EL (cell line): Measurements from ENCODE around the gene RGL1.

ENCODE experiments used
- DNase-seq: peaks from one replicate; pipeline ENCODE4 v3.0.0-alpha.2; 2016

The RGL1 gene

DNA sequence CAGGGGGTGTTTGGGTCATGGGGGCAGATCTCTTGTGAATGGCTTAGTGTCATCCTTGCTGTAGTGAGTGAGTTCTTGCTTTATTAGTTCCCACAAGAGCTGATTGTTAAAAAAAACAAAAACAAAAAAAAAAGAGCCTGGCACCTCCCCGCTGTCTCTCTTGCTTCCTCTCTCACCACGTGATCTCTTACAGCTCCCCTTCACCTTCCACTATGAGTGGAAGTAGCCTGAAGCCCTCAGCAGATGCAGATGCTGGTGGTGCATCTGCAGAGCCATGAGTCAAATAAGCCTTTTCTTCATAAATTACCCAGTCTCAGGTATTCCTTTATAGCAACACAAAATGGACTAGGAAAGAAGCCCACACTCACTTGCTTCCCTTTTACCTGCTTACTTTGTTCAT is 17.2 kb upstream of the RGL1 start:
- DNase-seq, result no peak

DNA sequence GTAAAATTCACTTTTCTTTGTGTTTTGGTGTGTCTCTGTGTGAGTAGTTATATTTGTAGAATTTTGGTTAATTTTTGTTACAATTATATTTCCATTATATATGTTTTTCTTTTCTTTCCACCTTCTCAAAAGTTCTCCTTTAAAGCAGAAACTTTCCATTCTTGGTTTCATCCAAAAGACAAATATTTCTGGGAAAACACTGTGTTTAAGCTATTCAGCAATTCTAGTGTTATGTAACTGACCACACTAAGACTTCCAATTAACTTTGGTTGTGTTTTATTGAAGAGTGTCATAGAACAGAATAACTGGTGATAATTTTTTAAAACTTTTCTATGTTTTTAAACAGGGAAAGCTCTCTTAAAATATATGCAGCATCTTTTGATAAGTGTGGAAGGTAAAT is 13.6 kb upstream of the RGL1 start:
- no peak for DNase-seq

DNA sequence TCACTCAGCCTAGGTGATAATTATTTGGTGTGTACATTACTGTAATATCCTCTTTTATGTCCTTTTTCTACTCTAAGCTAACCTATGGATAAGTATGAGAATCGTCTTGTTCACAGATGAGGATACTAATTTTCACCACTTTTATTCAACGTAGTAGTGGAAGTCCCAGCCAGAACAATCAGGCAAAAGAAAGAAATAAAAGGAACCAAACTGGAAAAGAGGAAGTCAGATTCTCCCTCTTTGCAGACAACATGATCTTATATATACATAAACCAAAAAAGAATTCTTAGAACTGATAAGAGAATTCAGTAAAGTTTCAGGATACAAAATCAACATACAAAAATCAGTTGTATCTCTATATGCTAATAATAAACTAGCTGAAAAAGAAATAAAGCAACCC is 12.6 kb upstream of the RGL1 start:
- DNase-seq, result no peak

DNA sequence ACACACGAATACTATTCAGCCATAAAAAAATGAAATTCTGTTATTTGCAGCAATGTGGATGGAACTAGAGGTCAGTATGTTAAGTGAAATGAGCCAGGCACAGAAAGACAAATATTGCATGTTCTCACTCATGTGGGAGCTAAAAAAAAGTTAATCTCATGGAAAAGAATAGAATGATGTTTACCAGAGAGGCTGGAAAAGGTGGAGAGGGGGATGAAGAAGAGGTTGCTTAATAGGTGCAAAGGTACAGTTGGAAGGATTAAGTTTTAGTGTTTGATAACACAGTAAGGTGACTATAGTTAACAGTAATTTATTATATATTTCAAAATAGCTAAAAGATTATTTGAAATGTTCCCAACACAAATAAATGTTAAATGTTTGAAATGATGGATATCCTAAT is 10.8 kb upstream of the RGL1 start:
- DNase-seq, result no peak

DNA sequence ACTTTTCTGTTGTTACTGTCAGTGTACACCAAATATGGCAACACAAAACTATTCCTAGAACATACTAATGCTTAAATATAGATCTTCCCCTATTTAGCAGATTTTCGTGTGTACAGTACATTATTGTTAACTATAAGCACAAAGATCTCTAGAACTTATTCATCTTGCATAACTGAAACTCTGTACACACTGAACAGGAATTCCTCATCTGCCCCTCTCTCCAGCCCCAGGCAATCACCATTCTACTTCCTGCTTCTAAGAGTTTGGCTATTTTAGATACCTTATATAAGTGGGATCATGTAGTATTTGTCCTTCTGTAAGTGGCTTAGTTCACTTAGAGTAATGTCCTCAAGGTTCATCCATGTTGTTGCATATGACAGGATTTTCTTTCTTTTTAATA is 4.5 kb upstream of the RGL1 start:
- no peak for DNase-seq

DNA sequence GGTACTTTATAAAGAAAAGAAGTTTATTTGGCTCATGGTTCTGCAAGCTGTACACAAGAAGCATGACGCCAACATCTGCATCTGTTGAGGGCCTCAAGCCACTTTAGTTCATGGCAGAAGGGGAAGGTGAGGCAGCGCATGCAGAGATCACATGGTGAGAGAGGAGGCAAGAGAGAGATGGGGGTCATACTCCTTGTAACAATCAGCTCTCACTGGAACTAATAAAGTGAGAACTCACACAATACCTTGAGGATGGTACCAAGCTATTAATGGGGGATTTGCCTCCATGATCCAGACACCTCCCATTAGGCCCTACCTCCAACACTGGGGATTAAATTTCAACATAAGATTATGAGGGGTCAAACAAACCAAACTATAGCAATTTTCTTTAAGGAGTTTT is 3.3 kb upstream of the RGL1 start:
- DNase-seq, result no peak

DNA sequence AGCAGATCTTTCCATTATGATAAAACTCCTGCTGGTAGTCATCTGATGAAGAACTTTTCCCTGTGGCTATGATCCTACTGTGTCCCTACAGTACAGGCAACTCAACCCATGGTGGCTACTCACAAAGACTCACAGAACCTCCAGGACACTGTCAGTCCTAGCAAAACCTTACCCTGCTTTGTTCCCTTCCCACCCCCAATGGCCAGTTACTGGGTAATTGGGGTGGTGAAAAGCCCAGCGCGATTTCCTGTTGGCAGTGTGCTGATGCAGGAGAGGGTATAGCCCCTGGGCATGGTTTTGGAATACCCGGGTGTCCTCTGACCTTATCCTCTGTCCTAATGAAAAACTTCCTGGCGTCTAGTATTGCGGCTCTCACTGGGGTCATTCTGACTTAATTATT is 533 bp upstream of the RGL1 start:
- peak; percentile 21 for DNase-seq

DNA sequence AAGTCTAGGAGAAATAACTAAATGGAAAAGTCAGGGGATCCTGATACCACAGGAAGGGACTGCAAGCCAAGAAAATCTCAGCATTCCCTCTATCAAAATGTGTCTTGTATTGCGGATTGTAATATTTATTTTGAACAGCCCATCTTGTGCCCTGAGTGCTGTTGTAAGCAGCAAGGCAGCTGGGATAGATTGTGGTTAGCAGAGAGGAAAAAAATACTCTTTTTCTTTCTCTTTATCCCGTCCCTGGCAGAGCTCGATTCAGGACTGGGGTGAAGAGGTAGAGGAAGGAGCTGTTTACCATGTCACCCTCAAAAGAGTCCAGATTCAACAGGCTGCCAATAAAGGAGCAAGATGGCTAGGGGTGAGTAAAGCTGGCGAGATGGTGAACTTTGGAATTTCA is 1.2 kb downstream of the RGL1 start:
- DNase-seq, result peak; percentile 25

DNA sequence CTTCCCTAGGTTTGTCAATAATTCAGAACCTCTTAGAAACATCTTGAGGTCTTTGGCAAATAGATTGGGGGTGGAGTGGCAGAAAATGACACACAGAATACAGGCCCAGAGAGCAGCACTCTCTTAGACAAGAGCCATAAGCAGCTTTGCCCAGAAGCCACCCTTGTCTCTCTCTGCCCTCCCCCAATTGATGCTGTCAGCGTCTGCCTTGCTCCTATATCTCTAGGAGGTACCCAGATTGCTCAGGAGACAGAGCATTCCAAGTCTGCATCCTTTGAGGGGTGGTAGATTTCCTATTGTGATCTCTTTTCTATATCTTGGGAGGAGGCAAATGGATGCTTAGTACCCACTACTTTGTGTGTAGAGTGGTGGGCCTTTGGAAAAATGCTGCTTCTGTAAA is 1.8 kb downstream of the RGL1 start:
- no peak for DNase-seq

DNA sequence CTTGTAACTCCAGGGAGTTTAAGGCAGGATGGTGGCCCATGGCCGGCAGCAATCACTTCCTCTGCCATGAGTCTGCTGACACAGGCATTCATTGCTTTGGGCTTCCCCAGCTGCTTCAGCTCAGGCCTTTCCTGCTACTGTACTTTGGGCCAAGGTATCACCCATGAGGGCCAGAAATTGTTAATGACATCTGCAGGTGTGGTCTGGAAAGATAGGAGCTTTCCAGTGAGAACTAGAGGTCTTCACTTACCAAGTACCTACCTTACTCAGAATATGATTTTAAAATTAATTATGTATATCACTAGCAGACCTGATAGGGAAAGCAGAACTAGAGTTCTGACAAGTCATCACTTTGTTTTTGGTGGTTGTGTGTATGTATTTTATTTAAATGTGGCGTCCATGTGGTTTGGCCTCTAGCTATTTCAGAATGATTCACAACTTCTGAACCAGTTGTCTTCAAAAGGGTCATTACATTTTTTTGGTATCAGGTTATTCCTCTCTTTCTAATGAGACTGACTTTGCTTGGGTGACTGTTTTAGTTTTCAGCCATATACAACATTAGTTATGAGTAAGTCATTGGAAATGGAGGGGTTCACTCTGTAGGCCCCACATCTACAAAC is 2.7 kb downstream of the RGL1 start:
- DNase-seq, result peak; percentile 89

DNA sequence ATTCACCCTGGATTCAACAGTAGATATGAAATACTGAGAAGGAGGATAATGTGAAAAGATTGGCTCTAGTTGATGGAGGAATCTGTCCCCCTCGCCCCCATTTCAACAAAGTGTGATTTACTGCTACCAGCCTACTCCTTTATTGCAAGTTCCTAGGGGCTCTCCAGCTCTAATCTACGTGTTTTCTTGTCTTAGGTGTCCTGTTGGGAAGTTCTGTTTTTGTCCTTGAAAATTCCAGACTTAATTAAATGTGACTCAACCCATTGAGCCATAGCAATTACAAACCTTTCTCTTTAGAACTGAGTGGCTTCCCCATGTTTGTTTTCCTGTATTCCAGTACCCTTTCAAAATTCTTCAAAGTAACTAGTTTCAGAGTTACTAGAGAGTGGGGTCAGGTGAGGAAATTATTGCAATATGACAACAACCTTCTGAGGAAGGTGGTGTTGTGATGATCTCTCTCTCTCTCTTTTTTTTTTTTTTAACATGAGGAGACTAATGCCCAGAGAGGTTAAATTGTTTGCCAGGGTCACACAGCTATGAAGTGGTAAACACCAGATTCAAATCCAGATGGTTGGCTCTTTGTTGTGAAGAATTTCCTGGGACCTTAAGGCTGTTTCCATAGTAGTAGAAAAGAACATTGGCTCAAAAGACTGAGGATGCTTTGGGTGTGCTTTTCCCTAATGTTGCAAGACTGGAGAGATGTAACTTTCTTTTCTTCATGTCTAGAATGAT is 3.5 kb downstream of the RGL1 start:
- peak; percentile 39 for DNase-seq

DNA sequence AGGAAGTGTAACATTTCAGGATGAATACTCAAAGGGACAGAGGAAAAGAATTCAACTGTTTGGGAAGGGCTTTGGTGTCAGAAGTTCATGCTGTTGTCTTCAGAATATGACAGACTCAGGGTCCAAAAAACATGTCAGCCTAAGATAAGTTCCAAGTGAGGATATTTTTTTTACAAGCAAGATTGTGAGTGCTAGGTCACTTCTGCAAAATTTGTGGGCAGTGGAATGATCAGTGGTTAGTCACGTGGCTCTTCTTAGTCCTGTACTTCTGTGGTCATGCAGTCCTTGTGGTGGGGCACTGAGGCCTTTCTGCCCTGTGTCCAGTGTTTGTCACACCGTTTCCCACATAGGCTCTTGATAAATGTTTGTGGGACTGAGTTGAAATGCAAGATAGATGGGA is 5.2 kb downstream of the RGL1 start:
- no peak for DNase-seq

DNA sequence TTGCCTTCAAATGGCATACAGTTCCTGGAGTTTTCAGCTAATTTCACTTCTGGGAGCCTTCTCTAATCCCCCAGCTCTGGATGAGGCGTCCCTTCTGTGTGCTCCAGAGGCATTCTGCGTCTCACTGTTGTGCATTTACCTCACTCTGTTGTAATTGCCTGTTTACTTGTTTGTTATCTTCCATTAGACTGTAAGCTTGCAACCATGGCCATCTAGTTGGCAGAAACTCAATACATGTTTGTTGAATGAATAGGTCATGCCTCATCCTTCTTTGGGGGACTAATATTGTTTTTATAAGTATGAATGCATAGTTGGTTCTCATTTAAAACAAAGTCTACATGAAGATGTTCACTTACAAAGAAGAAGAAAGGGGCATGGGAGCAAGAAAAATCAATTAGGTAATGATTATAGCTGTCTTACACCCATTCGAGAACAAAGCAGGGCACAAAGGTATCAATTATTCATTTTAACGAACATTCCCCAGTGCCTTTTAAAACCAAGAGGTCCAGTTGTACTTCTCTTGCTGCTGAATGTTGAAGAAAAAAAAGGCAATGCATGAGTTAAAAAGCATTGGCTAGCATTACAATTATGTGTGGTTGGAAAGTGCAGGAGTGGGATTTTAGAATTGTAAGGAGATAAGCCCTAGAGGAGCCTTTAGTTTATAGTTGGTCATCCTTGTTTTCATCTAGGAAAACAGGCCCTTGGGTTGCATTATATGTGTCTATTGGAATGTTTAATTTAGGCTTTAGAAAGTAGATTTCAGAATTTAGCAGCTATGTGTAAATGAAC is 6.0 kb downstream of the RGL1 start:
- peak; percentile 17 for DNase-seq

DNA sequence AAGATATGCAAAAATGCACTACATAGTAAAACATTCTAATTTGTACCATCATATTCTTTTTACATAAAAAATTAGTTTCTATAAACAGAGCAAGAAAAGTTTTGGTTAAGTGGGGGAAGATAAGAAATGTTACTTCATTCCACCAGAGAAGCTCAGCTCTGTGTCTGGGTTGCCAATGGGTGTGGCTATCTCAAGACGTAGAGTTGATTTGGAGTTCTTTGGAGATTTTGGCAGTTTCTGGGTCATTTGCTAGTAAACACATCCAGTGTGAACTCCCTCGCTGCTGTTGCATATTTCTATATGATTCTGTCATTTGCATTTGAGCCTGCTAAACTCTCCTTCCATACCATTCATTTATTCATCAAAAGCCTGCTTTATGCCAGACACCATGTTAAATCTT is 7.2 kb downstream of the RGL1 start:
- DNase-seq, result no peak

DNA sequence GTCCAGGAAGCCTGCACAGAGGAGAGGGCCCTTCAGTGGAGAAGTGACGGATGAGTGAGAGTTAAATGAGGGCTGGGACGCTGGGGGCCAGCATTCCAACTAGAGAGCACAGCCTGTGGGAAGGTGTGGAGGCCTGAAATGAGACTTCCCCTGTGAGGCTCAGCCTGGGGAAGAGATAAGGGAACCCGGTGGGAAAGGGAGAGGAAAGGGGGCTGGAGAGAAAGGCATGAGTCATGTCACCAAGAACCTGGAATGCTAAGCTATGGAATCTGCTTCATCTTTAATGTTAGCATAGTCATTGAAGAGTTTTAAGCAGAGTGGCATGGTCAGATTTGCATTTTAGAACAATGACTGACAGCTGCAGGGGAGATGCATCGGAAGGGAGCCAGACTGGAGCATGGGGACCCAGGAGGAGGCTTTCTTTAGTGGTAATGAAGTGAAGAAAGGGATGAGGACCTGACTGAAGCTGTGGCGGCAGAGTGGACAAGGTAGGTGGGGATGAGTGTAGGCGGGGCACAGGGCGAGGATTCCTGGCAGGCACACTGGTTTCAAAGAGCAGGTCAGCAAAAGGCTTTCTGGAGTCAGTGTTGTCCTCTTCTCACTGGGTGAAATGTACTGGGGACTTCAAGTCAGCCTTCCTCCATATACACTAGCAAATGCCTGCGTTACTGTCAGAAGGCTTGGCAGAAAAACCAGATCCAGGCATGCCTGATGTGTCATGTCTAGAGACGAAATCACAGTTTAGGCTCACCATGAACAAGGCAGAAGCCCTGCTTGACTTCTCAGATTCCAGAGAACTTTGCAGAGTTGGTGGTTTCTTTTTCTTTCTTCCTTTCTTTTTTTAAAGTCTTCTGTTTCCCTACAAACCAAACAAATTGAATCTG is 8.0 kb downstream of the RGL1 start:
- DNase-seq, result peak; percentile 57

DNA sequence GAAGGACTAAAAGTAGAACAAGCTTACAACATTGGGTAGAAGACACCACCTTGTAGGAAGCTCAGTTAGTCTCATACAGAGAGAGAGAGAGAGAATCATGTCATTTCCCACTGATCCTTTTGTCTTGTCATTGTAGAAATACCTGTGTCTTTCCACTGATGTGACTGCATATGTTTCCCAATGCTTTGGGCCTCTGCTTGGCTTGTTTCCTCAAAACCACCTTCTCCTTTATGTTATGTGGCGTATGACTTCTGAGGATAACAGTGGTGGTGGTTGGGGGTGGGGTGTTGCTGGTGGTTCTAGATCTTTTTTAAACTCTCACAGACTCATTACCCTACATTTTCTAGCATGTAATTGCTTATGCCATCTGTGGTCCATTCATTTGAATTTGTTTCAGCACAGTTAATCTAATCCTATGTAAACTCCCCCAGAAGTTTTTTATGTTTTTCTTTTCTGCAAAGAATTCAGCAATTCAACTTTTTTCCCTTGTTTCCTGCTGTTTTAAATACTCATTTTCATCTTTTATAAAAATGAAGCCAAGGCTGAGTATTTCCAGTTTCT is 9.3 kb downstream of the RGL1 start:
- no peak for DNase-seq

DNA sequence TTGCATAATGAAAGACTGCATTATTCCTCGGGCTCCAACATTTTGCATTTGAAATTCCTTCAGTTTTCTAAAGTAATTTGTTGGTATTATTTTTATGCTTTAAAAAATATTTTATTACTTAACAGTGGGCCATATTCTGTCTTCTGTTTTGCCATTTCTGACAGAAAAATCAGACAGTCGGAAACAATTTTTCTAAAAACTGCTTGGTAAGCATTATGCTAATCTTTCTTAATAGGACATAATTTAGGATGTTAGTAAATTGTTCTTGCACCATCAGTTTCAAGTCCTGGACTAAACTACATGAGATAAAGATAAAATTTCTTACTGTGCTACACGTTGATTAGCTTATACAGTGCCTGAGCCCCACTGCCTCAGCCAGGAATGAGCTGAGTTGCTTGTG is 11.2 kb downstream of the RGL1 start:
- no peak for DNase-seq

DNA sequence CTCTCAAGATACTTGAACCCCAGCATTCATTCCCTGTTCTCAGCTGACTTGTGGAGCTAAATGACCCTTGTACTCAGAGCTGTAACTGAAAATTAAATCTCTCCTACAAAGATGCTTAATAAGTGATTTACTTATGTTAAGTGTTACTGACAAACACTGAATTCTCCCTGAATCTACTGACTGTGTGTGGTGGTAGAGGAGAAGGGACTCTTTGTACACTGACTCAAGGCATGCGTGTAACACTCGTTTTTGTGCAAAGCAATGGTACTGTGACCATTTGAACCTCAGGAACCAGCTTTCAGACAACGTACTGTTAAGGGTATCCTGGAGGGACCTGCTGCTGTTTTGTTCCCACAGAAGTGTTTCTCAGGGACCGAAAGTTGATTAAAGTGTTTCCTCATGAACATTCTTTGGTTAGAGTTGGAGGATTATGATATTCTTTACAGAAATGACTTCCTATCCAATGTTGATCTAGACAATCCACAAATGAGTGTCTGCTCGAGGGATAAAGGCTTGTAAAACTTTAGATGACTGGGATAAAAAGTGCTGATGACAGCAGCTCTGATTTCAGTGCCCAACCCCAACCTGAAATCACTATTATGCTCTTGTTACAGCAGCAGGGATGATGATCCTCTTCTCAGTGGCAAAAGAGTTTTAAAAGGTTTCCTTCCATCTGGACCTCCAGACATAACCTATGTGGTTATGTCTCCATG is 12.8 kb downstream of the RGL1 start:
- DNase-seq, result no peak

DNA sequence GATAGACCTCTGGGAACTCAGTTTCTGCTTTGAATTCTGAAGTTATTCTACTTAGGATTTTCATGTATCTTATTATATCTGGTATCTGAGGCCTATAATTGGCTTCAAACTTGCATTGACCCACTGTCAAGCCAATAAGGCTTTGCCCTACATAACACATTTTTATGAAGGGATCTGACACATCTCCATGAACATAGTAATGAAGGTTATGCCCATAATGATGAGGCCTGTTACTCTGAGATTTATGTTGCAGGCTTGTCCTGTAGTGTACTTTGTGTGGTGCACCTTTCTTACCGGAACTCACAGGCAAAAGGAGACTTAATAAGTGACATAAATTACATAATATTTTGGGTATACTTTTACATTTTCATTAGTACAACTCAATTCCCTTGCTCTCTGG is 14.1 kb downstream of the RGL1 start:
- DNase-seq, result no peak

DNA sequence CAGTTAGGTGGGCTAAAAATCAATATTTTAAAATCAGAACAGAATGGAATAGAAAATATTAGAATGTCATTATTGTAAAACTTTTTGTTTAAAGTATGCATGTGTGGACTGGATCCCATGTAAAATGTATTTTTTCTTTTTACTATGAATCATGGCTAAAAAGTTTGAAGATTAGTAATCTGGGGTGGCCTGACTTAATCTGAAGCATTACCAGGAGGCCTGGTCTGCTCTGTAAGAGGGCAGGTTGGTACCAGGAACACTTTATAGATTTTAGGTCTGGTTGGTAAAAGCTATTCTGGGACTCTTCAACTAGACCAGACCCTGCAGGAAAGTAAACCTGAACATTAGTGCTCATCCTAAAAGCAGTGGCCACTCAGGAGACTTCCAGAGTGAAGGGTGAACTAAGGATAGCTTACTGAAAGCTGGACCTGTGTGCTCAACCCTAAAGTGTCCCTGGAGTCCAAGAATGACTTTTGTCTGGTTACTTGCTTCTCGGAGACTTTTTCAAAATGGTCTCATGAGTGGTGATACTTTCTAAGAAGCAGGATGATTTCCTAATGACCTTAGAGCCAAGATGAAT is 16.5 kb downstream of the RGL1 start:
- DNase-seq, result no peak

DNA sequence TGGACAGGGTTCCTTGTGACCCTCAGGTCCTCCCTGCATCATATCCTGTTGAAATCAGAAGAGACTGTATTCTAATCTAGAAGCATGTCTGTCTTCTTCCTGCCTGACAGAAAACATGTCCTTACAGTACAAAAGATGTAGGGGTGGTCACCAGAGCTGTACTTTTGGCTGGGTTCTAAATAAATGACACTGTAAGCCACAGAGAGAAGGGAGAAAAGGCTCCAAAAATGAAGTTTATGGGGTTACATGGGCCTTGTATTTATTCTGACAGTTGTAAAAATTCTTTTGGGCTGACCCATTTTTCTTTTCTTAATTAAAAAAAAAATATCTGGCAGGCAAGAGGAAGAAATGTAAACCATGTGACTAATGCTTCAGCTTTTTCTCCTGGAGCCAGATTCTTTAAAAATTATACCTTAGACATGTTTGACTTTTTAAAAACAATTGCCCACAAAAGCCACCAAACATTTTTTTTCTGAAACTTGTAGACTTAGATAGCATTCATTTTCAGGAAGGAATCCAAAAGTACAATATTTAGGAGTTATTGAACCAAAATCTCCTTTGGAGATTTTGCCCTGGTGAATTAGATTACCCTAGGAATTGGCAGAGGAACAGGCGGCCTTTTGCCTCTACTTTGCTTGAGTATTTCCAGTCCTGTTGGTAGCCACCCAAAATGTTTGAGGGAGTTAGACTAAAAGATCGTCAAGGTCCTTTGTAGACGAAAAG is 17.1 kb downstream of the RGL1 start:
- peak; percentile 71 for DNase-seq
